Stimulated activated CD8-positive, alpha-beta memory T cell treated with anti-CD3 and anti-CD28 coated beads, Interleukin-4, amount 100 ng/mL, for 1 hour (primary cell): Measurements from ENCODE around the gene FYB1.

ENCODE experiments used
- DNase-seq, 2 donors: peaks; one replicate each; pipeline ENCODE4 v3.0.0-alpha.2; 2020; ENCODE audit warnings: low read depth in 2 of 2, low spot score in 1 of 2

The FYB1 gene

GRCh38 chr5:39092581-39093351 is 126.6 kb downstream of the FYB1 start:
- DNase-seq, result no peak

- no peak for DNase-seq
These were observed 127.3 kb downstream of the FYB1 start for GRCh38 chr5:39091940-39092580.

GRCh38 chr5:39083968-39084367 is 135.4 kb downstream of the FYB1 start:
- DNase-seq, result no peak

- no peak for DNase-seq
These were observed 136.4 kb downstream of the FYB1 start for GRCh38 chr5:39082995-39083394.

GRCh38 chr5:39080597-39081204 is 138.7 kb downstream of the FYB1 start:
- DNase-seq, result no peak

- no peak for DNase-seq
These were observed 139.2 kb downstream of the FYB1 start for GRCh38 chr5:39080168-39080567.

GRCh38 chr5:39079147-39079546 is 140.2 kb downstream of the FYB1 start:
- DNase-seq, result no peak

- DNase-seq, result no peak
These were observed 142.3 kb downstream of the FYB1 start for GRCh38 chr5:39076757-39077728.

GRCh38 chr5:39076101-39076756 is 143.1 kb downstream of the FYB1 start:
- DNase-seq, result no peak

GRCh38 chr5:39074017-39074814 is 145.1 kb downstream of the FYB1 start, which contains the start of gene RICTOR:
TSS of gene RICTOR (minus strand) at chr5:39074399. CDS start at chr5:39074377, 22 bp downstream.
- DNase-seq, result peak; percentile 69 to 83

- no peak for DNase-seq
These were observed 145.7 kb downstream of the FYB1 start for GRCh38 chr5:39073767-39074016.

GRCh38 chr5:39072925-39073766 is 146.2 kb downstream of the FYB1 start:
- DNase-seq, result peak in 1 of 2 donors; percentile 14

- DNase-seq, result no peak
These were observed 151.3 kb downstream of the FYB1 start for GRCh38 chr5:39068099-39068498.

GRCh38 chr5:39064450-39064849 is 154.9 kb downstream of the FYB1 start:
- DNase-seq, result no peak

- no peak for DNase-seq
These were observed 156.3 kb downstream of the FYB1 start for GRCh38 chr5:39063037-39063436.

- DNase-seq, result no peak
These were observed 156.8 kb downstream of the FYB1 start for GRCh38 chr5:39062530-39062929.

- DNase-seq, result no peak
These were observed 157.3 kb downstream of the FYB1 start for GRCh38 chr5:39062104-39062503.

GRCh38 chr5:39059064-39059463 is 160.3 kb downstream of the FYB1 start:
- no peak for DNase-seq
